GM19372 (cell line): ENCODE results near the gene PKM.

ENCODE experiments used
- ATAC-seq: cut with Tn5 transposase; IDR thresholded peaks from one replicate; pipeline ENCODE4 v1.9.1; 2021; ENCODE audit warnings: mild to moderate bottlenecking, low read depth, moderate library complexity; ENCODE audit not compliant: unreplicated experiment

Gene PKM

GRCh38 chr15:72236381-72237003 is 5.5 kb upstream of the PKM start:
- ATAC-seq: no peak

DNA sequence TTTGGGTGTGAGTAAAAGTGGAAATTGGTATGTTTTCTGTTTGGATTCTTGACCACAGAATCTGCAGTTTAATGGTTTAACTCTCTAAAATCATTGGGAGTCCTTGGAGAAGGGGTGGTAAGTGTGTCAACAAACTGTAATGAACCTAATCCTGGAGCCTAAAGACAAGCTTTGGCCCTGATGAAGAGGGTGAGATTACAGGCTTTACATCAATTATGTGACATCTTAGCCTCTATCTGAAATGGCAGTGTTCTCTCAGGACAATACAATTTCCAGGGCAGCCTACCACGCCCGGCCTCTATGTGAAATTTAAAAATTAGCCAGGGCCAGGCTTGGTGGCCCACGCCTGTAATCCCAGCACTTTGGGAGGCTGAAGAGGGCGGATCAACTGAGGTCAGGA is 4.3 kb upstream of the PKM start:
- ATAC-seq: no peak

DNA sequence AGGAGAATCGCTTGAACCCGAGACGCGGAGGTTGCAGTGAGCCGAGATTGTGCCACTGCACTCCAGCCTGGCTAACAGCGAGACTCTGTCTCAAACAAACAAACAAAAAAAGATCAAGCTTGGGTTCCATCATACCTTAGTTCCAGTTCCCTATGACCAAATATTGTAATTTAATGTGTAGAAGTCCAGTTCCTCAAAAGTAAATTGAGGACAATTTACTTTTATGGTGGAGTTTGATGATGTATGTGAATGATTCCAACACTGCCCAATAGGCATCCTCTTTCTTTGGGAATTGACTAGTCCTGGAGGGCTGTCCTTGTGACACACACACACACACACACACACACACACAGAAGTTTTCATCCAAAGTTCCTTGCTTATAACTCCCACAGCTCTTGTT is 2.8 kb upstream of the PKM start:
- ATAC-seq: no peak

DNA sequence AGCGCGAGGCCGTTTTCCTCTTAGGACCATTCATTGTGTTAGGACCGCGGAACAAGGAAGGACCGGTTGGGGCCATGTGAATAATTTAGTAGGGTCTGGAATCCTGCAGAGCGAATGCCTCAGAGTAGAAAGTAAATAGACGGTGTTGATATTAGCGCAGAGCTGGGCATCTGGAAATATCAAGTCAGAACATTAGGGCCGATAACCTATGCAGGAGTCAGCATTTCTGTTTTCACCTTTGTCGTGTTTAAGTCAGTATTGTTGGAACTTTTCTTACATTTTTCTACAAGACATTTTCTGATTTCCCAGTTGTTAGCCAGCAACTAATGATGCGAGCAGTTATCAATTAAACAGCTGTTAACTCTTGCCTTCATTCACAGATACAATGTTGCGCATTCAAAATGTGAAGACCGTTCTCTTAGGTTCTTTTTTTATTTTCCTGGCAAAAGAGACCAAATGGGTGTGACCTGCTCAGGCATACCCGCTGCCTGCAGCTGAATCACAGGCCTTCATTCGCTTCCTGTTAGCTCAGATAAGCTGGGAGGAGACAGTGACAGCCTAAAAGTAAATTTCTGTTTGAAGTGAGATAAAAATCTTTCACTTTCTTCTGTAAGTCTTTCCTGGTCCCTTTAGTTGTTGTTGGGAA is 966 bp upstream of the PKM start:
- no peak for ATAC-seq

GRCh38 chr15:72230197-72231065 is 559 bp downstream of the PKM start:
- ATAC-seq: peak; percentile 15

GRCh38 chr15:72229947-72230196 is 1.1 kb downstream of the PKM start:
- ATAC-seq: no peak

- no peak for ATAC-seq
Observed at GRCh38 chr15:72229076-72229946, 1.7 kb downstream of the PKM start.

- no peak for ATAC-seq
Observed at GRCh38 chr15:72227720-72228119, 3.3 kb downstream of the PKM start.

GRCh38 chr15:72227192-72227586 is 3.8 kb downstream of the PKM start:
- no peak for ATAC-seq

DNA sequence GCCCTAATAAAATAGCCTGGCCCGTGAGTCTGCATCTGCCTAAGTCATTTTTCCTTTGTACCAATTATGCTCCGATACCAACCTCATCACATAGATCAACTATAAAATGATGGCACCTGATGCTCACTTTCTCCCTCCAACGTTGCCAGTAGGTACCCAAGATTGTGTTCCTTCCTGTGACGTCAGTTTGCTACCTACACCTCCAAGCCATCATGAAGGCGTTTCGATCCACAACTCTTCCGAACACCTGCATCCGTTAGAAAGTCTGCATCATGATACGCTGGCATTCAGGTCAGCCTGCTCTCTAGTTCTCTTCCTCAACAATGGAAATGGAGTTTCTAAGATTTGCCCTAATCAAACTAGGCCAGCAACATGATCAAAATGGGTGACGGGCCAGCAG is 7.7 kb downstream of the PKM start:
- no peak for ATAC-seq

DNA sequence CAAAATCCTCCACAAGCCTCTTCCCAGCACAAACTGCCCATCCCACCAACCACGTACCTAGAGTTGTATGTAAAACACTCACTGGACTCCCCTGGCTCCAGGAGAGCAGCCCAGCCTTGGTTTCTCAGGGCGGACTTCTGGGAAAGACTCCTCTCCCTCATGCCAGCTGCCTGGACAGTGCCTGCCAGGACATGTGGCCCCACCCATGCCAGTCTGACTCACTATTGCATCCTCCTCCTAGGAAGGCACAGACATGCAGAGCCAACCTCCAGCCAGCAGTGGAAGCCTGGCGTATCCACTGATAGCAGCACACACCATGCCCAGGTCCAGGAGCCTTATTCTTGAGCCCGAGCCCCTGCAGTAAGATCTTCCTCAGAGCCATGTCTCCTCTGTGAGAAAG is 8.6 kb downstream of the PKM start:
- ATAC-seq: no peak

GRCh38 chr15:72220687-72221086 is 10.3 kb downstream of the PKM start:
- ATAC-seq: no peak

GRCh38 chr15:72217216-72217615 is 13.8 kb downstream of the PKM start:
- no peak for ATAC-seq

DNA sequence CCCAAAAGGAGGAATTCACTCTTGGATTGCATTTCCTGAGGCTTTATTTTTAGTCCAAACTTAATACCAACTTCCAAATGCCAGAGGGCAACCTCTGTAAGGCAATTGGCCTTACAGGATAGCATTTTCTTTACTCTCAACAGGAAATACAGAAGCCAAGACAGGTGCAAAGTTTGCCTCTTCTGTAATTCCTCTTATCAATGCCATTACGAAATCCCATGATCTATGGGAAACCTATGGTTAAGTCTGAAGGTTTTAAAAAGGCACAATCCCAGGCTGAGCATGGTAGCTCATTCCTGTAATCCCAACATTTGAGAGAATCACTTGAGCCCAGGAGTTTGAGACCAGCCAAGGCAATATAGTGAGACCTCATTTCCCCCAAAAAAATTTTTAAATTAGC is 14.9 kb downstream of the PKM start:
- no peak for ATAC-seq

DNA sequence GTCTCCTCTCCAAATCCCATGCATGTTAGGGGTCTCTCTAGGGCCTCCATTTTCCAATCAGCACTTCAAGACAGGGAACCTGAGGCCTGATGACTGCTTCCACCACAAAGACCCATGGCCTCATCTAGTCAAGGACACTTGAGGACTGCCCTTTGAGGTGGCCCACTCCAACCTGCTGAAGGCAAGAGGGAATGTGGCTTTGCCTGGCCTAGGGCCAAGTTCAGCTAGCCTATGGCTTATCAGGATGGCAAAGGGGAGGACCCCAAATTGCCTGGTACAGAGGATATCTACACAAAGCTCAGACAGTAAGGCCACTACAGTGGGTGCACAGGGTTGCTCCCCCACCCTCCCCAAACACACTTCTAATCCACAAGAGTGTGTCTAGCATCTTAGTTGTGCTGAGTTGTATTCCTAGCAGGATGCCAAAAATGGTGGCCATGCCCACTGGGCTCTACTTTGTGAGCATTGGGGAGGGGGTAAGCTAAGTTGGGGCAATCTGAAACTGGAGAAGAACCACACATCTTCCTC is 23.4 kb downstream of the PKM start:
- ATAC-seq: no peak

- ATAC-seq: no peak
Observed at GRCh38 chr15:72206677-72207000, 24.4 kb downstream of the PKM start.

DNA sequence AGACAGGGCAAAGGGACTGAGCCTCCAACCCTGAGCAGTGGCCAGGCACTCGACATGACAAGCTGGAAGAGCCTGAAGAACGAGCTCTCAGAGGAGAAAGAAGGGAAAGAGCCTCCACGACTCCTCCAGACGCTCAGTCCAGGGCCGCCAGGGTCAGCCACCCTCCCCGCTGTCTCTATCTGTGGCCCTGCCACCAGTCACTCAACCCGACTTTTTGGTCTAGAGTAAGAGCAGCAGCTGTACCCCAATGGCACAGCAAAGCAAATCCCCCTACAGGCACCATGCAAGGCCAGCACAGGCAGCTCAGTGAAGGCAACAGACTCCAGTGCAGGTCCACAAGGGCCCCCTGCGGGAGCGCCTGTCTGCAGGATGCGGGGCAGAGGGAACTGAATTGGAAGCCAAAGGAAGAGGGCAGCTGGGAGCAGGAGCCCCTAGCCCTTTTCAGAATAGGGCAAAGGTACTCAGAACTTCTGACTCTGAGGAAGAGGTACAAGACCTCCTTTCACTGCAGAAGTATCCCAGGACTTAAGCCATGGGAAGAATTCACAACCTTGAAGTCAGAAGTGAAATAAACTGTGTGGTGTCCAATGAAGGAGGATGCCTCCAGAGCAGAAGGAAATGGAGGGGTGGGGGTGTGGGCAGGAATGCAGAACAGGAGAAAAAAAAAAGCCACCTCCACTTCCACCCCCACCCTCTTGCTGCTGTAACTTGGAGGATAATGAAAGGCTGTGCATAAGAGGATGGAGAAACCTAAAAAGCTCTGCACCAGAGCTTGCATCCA is 24.9 kb downstream of the PKM start:
- ATAC-seq: no peak

DNA sequence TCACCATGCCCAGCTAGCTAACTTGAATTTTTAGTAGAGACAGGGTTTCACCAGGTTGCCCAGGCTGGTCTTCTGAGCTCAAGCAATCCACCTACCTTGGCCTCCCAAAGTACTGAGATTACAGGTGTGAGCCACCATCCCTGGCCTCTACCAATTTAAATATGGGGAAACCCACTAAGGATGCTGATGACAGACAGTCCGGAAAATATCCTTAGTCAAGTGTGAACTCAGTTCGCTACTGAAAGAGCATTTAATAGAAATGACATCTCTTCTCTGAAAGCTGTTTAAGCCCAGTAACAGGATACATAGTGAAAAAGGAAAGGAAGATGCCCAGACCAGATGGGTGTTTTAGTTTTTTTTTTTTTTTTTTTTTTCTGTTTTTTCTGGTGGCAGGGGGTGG is 25.7 kb downstream of the PKM start:
- no peak for ATAC-seq

DNA sequence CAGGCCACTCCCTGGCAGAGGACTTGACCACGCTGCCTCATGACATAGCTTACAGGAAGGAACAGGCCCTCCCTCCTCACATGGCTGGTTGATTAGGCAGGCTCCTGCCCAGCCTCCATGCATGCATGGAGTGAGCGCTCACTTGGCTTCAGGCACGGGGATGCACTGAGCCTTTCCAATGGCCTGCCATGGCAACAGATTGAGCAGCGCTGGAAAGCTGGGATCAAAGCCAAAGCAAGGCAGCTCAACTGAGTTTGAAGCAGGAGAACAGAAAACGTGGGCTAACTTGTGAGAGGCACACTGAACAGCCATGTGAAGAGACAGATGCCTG is 27.5 kb downstream of the PKM start:
- ATAC-seq: no peak

GRCh38 chr15:72202801-72203506 is 28.0 kb downstream of the PKM start:
- no peak for ATAC-seq
